ENCODE results near the gene WWTR1.

- no peak for TF ChIP-seq CTCF (conservative IDR thresholded peaks at IDR 0.05 in 1 of 2, IDR thresholded peaks at IDR 0.05 in 1 of 2; ENCODE audit: extremely low read depth in 1 of 2, insufficient read depth in 1 of 2, low read depth in 1 of 2, low read length in 2 of 2)
- no peak for TF ChIP-seq EZH2 (IDR thresholded peaks at IDR 0.05; ENCODE audit: borderline replicate concordance, low read length)
Observed at GRCh38 chr3:149592758-149593240, 65.0 kb downstream of the WWTR1 start.

All from mammary epithelial cell (primary cell).